Activated CD8-positive, alpha-beta T cell treated with anti-CD3 and anti-CD28 coated beads, Interleukin-2, amount 10 ng/mL, durations not matched to agents 7 days and 5 days (primary cell): ENCODE results near the gene NF1. TPM values are rescaled to one million over a fixed set of nuclear protein-coding genes. Genes with fewer than 3 reads are reported as not detected.

ENCODE experiments used
- ATAC-seq: fragments of 150-1000 bp; cut with Tn5 transposase; one replicate; pipeline ENCODE4 v1.10.0; 2021; ENCODE audit warnings: moderate library complexity
- CTCF ChIA-PET: fragments of 350-600 bp; sonication (Branson Sonifier 250); formaldehyde crosslinking; loops from one replicate; lab custom pipeline; 2021; ENCODE audit warnings: antibody characterized with exemption; lab: Charles Lee
- POLR2A ChIA-PET: fragments of 350-600 bp; sonication (Branson Sonifier 250); formaldehyde crosslinking; loops from one replicate; lab custom pipeline; 2021; ENCODE audit warnings: antibody characterized with exemption; lab: Charles Lee
- DNase-seq: peaks from one replicate; pipeline ENCODE4 v3.0.0-alpha.2; 2020
- H3K27ac Mint-ChIP-seq: one replicate; pipeline ENCODE4 v1.8.0; 2021; ENCODE audit warnings: mild to moderate bottlenecking, mixed read lengths
- H3K27me3 Mint-ChIP-seq: one replicate; pipeline ENCODE4 v1.8.0; 2021; ENCODE audit warnings: low read depth, mixed read lengths
- H3K36me3 Mint-ChIP-seq: one replicate; pipeline ENCODE4 v1.8.0; 2021; ENCODE audit warnings: low read depth, mixed read lengths
- H3K4me1 Mint-ChIP-seq: one replicate; pipeline ENCODE4 v1.8.0; 2021; ENCODE audit warnings: low read depth, mixed read lengths
- H3K4me3 Mint-ChIP-seq: one replicate; pipeline ENCODE4 v1.8.0; 2021; ENCODE audit warnings: mild to moderate bottlenecking, mixed read lengths
- H3K9me3 Mint-ChIP-seq: one replicate; pipeline ENCODE4 v1.8.0; 2022; ENCODE audit warnings: mixed read lengths; ENCODE audit not compliant: insufficient read depth
- total RNA-seq, 2 experiments: library from RNA; stranded (reverse); gene quantifications; one replicate each; pipeline ENCODE4 v1.2.3, GENCODE V29; 2021

NF1 gene
- total RNA-seq, 2 experiments from 2014 or later, result 16.7 to 17.4 TPM

GRCh38 chr17:31414550-31414918 lies 319.8 kb downstream of the NF1 start:
- peaks cover 5% of the 10 kb centered on the region for H3K27me3 Mint-ChIP-seq
- ChIA-PET POLR2A (no interaction called here), CTCF (no interaction called here)
- H3K4me1 Mint-ChIP-seq, result no peaks in the 10 kb centered on the region
- H3K27ac Mint-ChIP-seq, result no peak overlapping the region
- H3K9me3 Mint-ChIP-seq, result no peaks in the 10 kb centered on the region
- no peaks in the 10 kb centered on the region for H3K36me3 Mint-ChIP-seq
- no peak overlapping the region for H3K4me3 Mint-ChIP-seq
- ATAC-seq (no peak), DNase-seq (no peak)

GRCh38 chr17:31415004-31415454 lies 320.3 kb downstream of the NF1 start:
- Mint-ChIP-seq H3K36me3 (no peaks in the 10 kb centered on the region), H3K27ac (no peak overlapping the region), H3K9me3 (no peaks in the 10 kb centered on the region), H3K27me3 (peaks cover 5% of the 10 kb centered on the region), H3K4me1 (no peaks in the 10 kb centered on the region), H3K4me3 (no peak overlapping the region)
- DNase-seq (no peak), ATAC-seq (no peak)
- ChIA-PET POLR2A (no interaction called here), CTCF (no interaction called here)

- ChIA-PET POLR2A (no interaction called here), CTCF (no interaction called here)
- no peak overlapping the region for H3K4me3 Mint-ChIP-seq
- no peak for DNase-seq
- H3K27me3 Mint-ChIP-seq, result peaks cover 5% of the 10 kb centered on the region
- no peak for ATAC-seq
- H3K4me1 Mint-ChIP-seq, result no peaks in the 10 kb centered on the region
- no peaks in the 10 kb centered on the region for H3K9me3 Mint-ChIP-seq
- H3K27ac Mint-ChIP-seq, result no peak overlapping the region
- no peaks in the 10 kb centered on the region for H3K36me3 Mint-ChIP-seq
Observed at GRCh38 chr17:31415640-31416502, 321.1 kb downstream of the NF1 start.

- Mint-ChIP-seq H3K4me1 (no peaks in the 10 kb centered on the region), H3K27ac (no peak overlapping the region), H3K9me3 (no peaks in the 10 kb centered on the region), H3K36me3 (no peaks in the 10 kb centered on the region), H3K4me3 (no peak overlapping the region), H3K27me3 (peaks cover 5% of the 10 kb centered on the region)
- DNase-seq (no peak), ATAC-seq (no peak)
- ChIA-PET CTCF (no interaction called here), POLR2A (no interaction called here)
Observed at GRCh38 chr17:31416503-31416923, 321.7 kb downstream of the NF1 start.

- no peaks in the 10 kb centered on the region for H3K36me3 Mint-ChIP-seq
- no peaks in the 10 kb centered on the region for H3K9me3 Mint-ChIP-seq
- no peak overlapping the region for H3K4me3 Mint-ChIP-seq
- ChIA-PET POLR2A (no interaction called here), CTCF (no interaction called here)
- no peak for DNase-seq
- H3K27ac Mint-ChIP-seq, result no peak overlapping the region
- peaks cover 8% of the 10 kb centered on the region for H3K27me3 Mint-ChIP-seq
- H3K4me1 Mint-ChIP-seq, result no peaks in the 10 kb centered on the region
- no peak for ATAC-seq
Observed at GRCh38 chr17:31417051-31417792, 322.4 kb downstream of the NF1 start.

GRCh38 chr17:31418773-31419350 lies 324.1 kb downstream of the NF1 start:
- CTCF ChIA-PET, result no interaction called here
- Mint-ChIP-seq H3K27ac (no peak overlapping the region), H3K4me3 (no peak overlapping the region), H3K9me3 (no peaks in the 10 kb centered on the region), H3K36me3 (no peaks in the 10 kb centered on the region), H3K27me3 (peaks cover 10% of the 10 kb centered on the region), H3K4me1 (no peaks in the 10 kb centered on the region)
- ATAC-seq (no peak), DNase-seq (no peak)
- POLR2A ChIA-PET, result no interaction called here

- Mint-ChIP-seq H3K4me1 (no peaks in the 10 kb centered on the region), H3K4me3 (no peak overlapping the region), H3K27ac (no peak overlapping the region), H3K36me3 (no peaks in the 10 kb centered on the region), H3K9me3 (no peaks in the 10 kb centered on the region), H3K27me3 (peaks cover 12% of the 10 kb centered on the region)
- DNase-seq, result no peak
- ChIA-PET POLR2A (no interaction called here), CTCF (interaction anchor here (1.7 kb wide), 1 partner anchor 33 kb away, joined by 4 read pairs; no protein-coding TSS in a partner anchor)
- no peak for ATAC-seq
Observed at GRCh38 chr17:31422443-31422842, 327.7 kb downstream of the NF1 start.

- POLR2A ChIA-PET, result no interaction called here
Observed at GRCh38 chr17:31424944-31425281, 330.1 kb downstream of the NF1 start.

GRCh38 chr17:31425282-31426040 lies 330.7 kb downstream of the NF1 start:
- Mint-ChIP-seq H3K27ac (no peak overlapping the region), H3K9me3 (no peaks in the 10 kb centered on the region), H3K36me3 (no peaks in the 10 kb centered on the region), H3K27me3 (peaks cover 14% of the 10 kb centered on the region), H3K4me3 (no peak overlapping the region), H3K4me1 (no peaks in the 10 kb centered on the region)
- POLR2A ChIA-PET, result no interaction called here
- ATAC-seq (no peak), DNase-seq (no peak)
- CTCF ChIA-PET, result interaction anchor here (0.8 kb wide), 1 partner anchor 12 kb away, joined by 3 read pairs; no protein-coding TSS in a partner anchor

More at GRCh38 chr17:31424944-31425281, 330.1 kb downstream of the NF1 start:
- no peak for ATAC-seq
- Mint-ChIP-seq H3K9me3 (no peaks in the 10 kb centered on the region), H3K36me3 (no peaks in the 10 kb centered on the region), H3K27me3 (peaks cover 12% of the 10 kb centered on the region), H3K27ac (no peak overlapping the region), H3K4me1 (no peaks in the 10 kb centered on the region), H3K4me3 (no peak overlapping the region)
- CTCF ChIA-PET, result interaction anchor here (0.8 kb wide), 1 partner anchor 12 kb away, joined by 3 read pairs; no protein-coding TSS in a partner anchor
- DNase-seq, result no peak
